Adipocyte (in vitro differentiated cells): ENCODE results near the gene PDSS2.

Source experiments
- DNase-seq: peaks from one replicate; pipeline ENCODE4 v3.0.0-alpha.2; 2015; ENCODE audit warnings: low read depth
- H3K27me3 ChIP-seq: replicated peaks from 2 replicates; pipeline ENCODE4 v1.7.0; 2013; ENCODE audit warnings: mild to moderate bottlenecking, low read length, moderate library complexity; ENCODE audit not compliant: control insufficient read depth, insufficient read depth
- H3K36me3 ChIP-seq: 2 replicates; pipeline ENCODE4 v1.7.0; 2013; ENCODE audit warnings: low read length, mild to moderate bottlenecking, moderate library complexity; ENCODE audit not compliant: control insufficient read depth, insufficient read depth, severe bottlenecking
- H3K4me1 ChIP-seq: 2 replicates; pipeline ENCODE4 v1.7.0; 2013; ENCODE audit warnings: mild to moderate bottlenecking, low read length, moderate library complexity; ENCODE audit not compliant: control insufficient read depth, insufficient read depth
- H3K4me3 ChIP-seq: 2 replicates; pipeline ENCODE4 v1.7.0; 2013; ENCODE audit warnings: mild to moderate bottlenecking, low read length, moderate library complexity
- H3K9ac ChIP-seq: 2 replicates; pipeline ENCODE4 v1.7.0; 2013; ENCODE audit warnings: mild to moderate bottlenecking, low read length, moderate library complexity
- H3K9me3 ChIP-seq: 2 replicates; pipeline ENCODE4 v1.7.0; 2013; ENCODE audit warnings: mild to moderate bottlenecking, low read length, moderate library complexity; ENCODE audit not compliant: control insufficient read depth

Gene PDSS2

DNA sequence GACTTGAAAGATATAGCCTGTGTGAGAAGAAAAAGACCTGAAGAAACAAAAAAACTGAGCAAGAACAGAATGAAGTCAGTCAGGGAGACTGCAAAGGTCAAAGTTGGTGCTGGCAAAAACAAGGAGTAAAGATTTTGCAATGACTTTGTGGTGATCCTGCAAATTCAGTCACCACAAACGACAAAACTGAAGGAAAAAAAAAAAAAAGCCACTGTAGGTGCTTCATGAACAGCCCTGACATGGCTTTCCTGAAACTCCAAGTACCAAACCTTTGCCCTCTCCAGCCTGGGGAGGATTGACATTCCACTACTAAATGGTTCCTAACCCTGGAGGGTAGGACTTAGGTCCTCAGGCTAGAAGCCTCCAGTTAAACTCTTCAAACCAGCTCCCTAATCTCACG lies 229.3 kb downstream of the PDSS2 start:
- Histone ChIP-seq H3K9ac (no peak overlapping the region), H3K9me3 (no peaks in the 10 kb centered on the region), H3K36me3 (no peaks in the 10 kb centered on the region), H3K27me3 (no peaks in the 10 kb centered on the region), H3K4me1 (peaks cover 16% of the 10 kb centered on the region), H3K4me3 (no peak overlapping the region)
- DNase-seq = no peak

DNA sequence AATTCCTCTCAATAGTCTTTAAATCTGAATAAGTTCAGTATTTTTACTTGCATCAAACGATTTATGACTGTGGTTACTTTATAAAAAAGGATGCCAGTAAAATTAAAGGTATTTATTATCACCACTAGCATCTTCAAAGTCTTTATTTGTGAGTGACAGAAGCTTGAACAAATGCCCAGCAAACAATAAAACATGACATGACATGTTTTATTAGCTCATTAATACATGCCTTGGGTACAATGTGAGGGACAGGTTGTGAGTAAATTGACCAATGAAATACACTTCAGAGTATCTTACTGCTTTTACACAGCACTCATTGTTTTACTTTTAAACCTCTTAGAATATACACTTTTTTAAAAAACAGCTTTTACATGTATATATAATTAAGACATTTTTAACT lies 230.6 kb downstream of the PDSS2 start:
- peaks cover 13% of the 10 kb centered on the region for H3K4me1 ChIP-seq
- no peaks in the 10 kb centered on the region for H3K36me3 ChIP-seq
- no peaks in the 10 kb centered on the region for H3K9me3 ChIP-seq
- no peak overlapping the region for H3K9ac ChIP-seq
- no peak for DNase-seq
- no peaks in the 10 kb centered on the region for H3K27me3 ChIP-seq
- no peak overlapping the region for H3K4me3 ChIP-seq

DNA sequence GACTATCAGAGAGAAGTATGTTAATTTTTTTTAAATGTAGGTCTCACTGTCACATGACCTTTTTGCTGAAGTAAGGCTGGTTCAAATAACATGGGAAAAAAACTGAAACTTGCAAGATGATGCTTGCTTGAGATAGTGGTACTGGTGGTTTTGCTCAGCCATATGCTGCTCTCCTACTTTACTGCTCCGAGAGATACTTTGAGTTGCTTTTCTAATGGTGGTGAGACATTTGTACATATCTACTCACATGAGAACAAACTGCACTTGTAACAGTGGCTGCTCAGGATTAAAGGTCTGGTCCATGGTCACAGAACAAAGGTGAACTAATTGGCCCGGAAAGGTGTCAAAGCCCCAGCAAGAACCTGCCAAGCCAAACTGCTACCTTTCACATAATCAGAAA lies 237.8 kb downstream of the PDSS2 start:
- no peaks in the 10 kb centered on the region for H3K4me1 ChIP-seq
- no peaks in the 10 kb centered on the region for H3K9me3 ChIP-seq
- no peaks in the 10 kb centered on the region for H3K27me3 ChIP-seq
- DNase-seq = no peak
- H3K36me3 ChIP-seq = no peaks in the 10 kb centered on the region
- H3K9ac ChIP-seq = no peak overlapping the region
- H3K4me3 ChIP-seq = no peak overlapping the region

DNA sequence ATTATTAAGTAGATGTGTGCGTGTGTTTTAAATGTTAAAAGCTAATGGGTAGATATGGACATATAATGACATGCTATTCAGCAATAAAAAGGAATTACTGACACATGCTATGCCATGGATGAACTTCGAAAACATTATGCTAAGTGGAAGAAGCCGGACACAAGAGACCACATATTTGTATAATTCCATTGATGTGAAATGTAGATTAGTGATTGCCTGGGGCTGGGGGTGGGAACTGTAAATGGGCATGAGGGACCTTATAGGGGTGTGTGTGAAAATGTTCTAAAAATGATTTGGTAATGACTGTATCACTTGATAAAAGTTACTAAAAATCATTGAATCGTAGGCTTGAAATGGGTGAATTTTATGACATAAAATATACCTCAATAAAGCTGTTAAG lies 239.5 kb downstream of the PDSS2 start:
- H3K27me3 ChIP-seq = no peaks in the 10 kb centered on the region
- no peaks in the 10 kb centered on the region for H3K4me1 ChIP-seq
- no peak for DNase-seq
- no peak overlapping the region for H3K9ac ChIP-seq
- H3K9me3 ChIP-seq = no peaks in the 10 kb centered on the region
- H3K4me3 ChIP-seq = no peak overlapping the region
- H3K36me3 ChIP-seq = no peaks in the 10 kb centered on the region

DNA sequence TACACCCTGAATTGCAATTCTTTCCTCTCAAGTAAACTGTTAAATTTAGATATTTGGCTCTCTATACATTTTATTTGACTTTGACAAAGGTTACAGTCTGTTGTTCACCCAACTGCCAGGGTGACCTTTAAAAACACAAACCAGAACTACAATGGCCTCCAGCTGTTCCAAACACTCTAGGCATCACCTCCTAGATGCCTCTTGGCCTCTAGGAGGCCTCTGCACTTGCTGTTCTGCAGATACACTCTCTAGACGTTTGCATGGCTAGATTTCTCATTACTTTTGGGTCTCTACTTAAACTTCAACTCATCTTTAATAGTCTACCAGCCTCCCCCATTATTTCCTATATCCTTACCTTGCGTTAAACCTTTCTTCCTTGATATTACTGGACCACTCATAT lies 241.2 kb downstream of the PDSS2 start:
- H3K36me3 ChIP-seq = no peaks in the 10 kb centered on the region
- no peaks in the 10 kb centered on the region for H3K27me3 ChIP-seq
- H3K9me3 ChIP-seq = no peaks in the 10 kb centered on the region
- H3K4me3 ChIP-seq = no peak overlapping the region
- no peak overlapping the region for H3K9ac ChIP-seq
- no peak for DNase-seq
- no peaks in the 10 kb centered on the region for H3K4me1 ChIP-seq

DNA sequence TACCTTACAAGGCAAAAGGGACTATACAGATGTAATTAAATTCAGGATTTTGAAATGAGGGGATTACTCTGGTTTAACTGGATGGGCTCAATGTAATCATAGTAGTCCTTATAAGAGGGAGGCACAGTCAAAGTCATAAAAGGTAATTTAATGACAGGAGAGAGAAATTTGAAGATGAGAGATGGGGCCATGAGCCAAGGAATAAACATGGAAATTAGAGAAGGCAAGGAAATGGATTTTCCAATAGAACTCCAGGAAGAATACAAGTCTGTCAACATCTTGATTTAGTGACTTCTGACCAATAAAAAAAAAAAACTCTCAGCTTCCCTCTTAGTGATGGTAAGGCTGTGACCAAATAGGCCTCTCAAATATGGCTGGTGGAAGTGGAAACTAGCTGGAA lies 242.1 kb downstream of the PDSS2 start:
- no peak overlapping the region for H3K4me3 ChIP-seq
- H3K4me1 ChIP-seq = peaks cover 1% of the 10 kb centered on the region
- no peaks in the 10 kb centered on the region for H3K36me3 ChIP-seq
- H3K9me3 ChIP-seq = no peaks in the 10 kb centered on the region
- H3K27me3 ChIP-seq = no peaks in the 10 kb centered on the region
- DNase-seq = no peak
- H3K9ac ChIP-seq = no peak overlapping the region

DNA sequence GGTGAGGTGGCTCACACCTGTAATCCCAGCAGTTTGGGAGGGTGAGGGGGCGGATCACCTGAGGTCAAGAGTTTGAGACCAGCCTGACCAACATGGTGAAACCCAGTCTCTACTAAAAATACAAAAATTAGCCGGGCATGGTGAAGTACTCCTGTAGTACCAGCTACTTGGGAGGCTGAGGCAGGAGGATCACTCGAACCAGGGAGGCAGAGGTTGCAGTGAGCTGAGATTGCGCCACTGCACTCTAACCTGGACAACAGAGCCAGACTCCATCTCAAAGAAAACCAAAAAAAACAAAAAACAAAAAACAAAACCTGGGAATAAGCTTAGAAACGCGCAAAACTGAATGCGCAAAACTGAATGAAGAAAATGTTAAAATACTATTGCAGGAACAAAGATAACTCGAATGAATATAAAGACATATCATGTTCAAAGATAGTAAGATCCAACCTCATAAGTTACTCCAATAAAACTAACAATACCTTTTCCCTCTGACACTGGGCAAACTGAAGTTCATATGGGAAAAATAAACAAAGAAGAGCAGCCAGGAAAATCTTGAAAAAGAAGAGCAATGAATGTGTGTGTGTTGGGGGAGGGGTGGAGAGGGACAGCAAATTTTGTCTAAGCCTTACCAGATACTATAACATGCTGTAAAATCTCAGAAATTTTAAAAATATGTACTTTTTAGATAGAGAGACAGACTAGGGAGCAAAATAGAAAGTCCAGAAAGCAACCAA lies 243.0 kb downstream of the PDSS2 start:
- no peaks in the 10 kb centered on the region for H3K36me3 ChIP-seq
- DNase-seq = no peak

DNA sequence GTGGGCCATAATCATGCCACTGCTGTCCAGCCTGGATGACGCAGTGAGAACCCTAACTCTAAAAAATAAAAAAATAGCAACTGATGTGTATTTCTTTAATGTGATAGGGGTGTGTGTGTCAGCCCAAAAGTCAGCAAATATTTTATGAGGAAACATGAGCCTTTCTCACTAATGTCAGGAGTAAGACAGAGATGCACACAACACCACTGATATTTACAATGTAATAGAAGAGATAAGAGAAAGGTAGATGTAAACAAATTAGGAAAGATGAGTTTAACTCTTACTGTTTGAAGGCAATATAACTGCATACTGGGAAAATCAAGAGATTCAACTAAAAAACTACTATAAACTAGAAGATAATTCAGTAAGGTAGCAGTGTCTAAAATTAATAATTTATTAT lies 244.0 kb downstream of the PDSS2 start:
- DNase-seq = no peak
- Histone ChIP-seq H3K9ac (no peak overlapping the region), H3K4me1 (peaks cover 7% of the 10 kb centered on the region), H3K27me3 (no peaks in the 10 kb centered on the region), H3K36me3 (no peaks in the 10 kb centered on the region), H3K4me3 (no peak overlapping the region), H3K9me3 (no peaks in the 10 kb centered on the region)

More for the DNA sequence above, 243.0 kb downstream of the PDSS2 start:
- Histone ChIP-seq H3K9ac (no peak overlapping the region), H3K4me1 (peaks cover 7% of the 10 kb centered on the region), H3K27me3 (no peaks in the 10 kb centered on the region), H3K4me3 (no peak overlapping the region), H3K9me3 (no peaks in the 10 kb centered on the region)

DNA sequence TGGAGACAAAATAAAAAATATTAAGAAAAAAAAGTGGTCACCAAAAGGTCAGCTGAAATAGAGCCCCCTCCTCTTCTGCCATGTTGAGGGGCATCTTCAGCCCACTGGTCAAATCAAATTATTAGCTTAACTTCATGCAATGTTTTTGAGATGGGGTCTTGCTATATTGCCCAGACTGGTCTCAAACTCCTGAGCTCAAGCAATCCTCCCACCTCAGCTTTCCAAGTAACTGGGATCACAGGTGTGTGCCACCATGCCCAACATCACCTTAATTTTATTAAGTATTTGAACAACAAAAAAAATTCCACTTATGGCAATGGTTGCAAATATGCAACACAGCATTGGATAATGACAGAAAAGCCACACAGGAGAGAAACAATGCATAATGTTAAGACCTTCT lies 244.7 kb downstream of the PDSS2 start:
- H3K27me3 ChIP-seq = no peaks in the 10 kb centered on the region
- H3K4me1 ChIP-seq = peaks cover 7% of the 10 kb centered on the region
- no peaks in the 10 kb centered on the region for H3K36me3 ChIP-seq
- DNase-seq = no peak
- H3K9me3 ChIP-seq = no peaks in the 10 kb centered on the region
- H3K4me3 ChIP-seq = no peak overlapping the region
- H3K9ac ChIP-seq = no peak overlapping the region

DNA sequence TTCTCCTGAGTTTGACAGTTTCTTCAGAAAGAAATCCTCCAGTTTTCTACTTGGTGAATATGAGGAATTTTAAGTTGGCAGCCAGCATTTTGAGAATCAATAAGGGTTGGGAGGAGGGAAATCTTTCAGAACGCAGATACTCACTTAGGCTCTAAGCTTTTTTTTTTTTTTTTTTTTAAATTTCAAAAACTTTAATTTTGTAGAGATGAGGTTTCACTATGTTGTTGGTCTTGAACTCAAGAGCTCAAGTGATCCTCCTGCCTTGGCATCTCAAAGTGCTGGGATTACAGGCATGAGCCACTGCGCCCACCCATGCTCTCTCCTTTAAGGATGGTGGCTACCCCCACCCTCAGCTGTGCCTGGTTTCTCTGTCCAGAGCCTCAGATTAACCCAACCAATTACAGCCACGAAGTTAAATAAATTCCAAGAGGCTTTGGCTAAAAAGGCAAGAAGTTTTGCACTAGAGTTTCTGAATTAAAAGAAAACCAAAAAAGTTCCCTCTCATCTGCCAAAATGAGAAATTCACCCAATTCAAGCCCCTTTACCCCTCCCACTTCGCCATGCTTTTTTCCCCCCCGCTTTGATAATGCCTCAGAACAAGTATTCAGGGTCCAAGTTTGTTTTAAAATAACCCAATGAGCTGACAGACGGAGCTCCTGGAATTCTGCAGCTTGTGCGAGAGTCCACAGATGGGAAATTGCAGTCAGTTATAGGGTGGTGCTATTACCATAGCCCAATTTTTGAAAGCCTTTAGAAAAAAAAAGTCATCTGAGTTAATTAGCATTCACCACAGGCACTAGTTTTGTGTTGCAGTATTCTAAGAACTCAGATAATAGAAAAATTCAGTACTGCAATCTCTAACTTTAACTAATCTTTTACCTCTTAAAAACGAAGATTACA lies 249.7 kb downstream of the PDSS2 start:
- Histone ChIP-seq H3K4me3 (no peak overlapping the region), H3K27me3 (no peaks in the 10 kb centered on the region), H3K9me3 (no peaks in the 10 kb centered on the region), H3K36me3 (no peaks in the 10 kb centered on the region), H3K9ac (no peak overlapping the region), H3K4me1 (peaks cover 7% of the 10 kb centered on the region)
- no peak for DNase-seq

DNA sequence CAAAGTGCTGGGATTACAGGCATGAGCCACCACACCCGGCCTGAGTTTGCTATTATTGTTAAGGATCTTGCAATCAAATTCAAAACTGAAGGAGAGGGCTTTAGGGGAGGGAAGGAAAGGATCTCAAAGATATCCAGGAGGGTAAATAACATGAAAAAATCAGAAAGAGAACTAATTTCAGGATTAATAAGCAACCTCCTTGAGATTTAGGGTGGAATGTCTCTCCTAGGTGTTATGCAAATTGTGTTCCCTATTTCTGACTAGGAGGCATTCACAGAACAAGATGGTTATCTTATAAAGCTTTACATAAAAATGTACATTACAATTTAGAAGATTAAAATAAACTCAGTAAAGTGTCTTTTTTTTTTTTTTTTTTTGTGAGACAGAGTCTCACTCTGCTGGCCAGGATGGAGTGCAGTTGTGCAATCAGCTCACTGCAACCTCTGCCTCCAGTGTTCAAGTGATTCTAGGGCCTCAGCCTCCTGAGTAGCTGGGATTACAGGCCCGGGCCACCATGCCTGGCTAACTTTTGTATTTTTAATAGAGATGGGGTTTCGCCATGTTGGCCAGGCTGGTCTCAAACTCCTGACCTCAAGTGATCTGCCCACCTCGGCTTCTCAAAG lies 252.0 kb downstream of the PDSS2 start:
- Histone ChIP-seq H3K4me3 (no peak overlapping the region), H3K9me3 (no peaks in the 10 kb centered on the region), H3K4me1 (peaks cover 7% of the 10 kb centered on the region), H3K36me3 (no peaks in the 10 kb centered on the region), H3K27me3 (no peaks in the 10 kb centered on the region), H3K9ac (no peak overlapping the region)
- no peak for DNase-seq
